Measurements from ENCODE around the gene FAM184B. TPM values are rescaled to one million over a fixed set of nuclear protein-coding genes. Genes with fewer than 3 reads are reported as not detected.

Gene FAM184B
- total and polyA plus RNA-seq, 10 donors, result 0.03 to 0.04 (median 0.03) TPM; not detected in 7

DNA sequence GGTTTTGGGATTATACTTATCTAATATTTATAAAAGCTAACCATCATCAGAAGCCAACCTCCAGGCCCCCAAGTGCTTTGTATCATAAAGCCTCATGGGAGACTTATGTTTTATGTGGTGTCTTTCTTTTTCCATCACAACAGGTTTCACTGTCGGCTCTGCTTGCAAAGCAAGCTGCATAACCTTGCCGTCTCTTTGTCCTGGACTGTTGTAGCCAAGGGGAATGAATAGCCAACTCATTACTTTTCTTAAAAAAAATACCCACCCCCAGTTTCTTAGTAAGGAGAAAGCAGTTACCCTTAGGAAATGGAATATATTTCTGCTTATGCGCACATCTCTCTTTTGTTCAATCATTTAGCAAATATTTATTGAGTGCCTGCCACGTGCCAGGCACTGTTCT lies 40.7 kb downstream of the FAM184B start:
- H3K4me3 ChIP-seq, result no peak overlapping the region
- H3K9me3 ChIP-seq, result no peaks in the 10 kb centered on the region
- no peaks in the 10 kb centered on the region for H3K4me1 ChIP-seq
- intact Hi-C loops (cut with DNase I; ENCODE audit: low total_unique reads), result no loop called here
- WGBS, 5 donors, result 89 to 95% (median 91%) methylated on average over 4 of the region's 4 CpGs
- H3K27me3 ChIP-seq (replicated peaks in 1 of 7), result no peaks in the 10 kb centered on the region
- no peak for DNase-seq
- H3K27ac ChIP-seq, result no peak overlapping the region
- TF ChIP-seq POLR2AphosphoS5 (IDR thresholded peaks at IDR 0.05), result no peak
- no peaks in the 10 kb centered on the region for H3K36me3 ChIP-seq

GRCh38 chr4:17736484-17736883 lies 44.9 kb downstream of the FAM184B start:
- Histone ChIP-seq H3K4me1 (no peaks in the 10 kb centered on the region), H3K36me3 (no peaks in the 10 kb centered on the region), H3K27me3 (replicated peaks in 1 of 7) (no peaks in the 10 kb centered on the region), H3K27ac (no peak overlapping the region), H3K4me3 (no peak overlapping the region), H3K9me3 (peaks cover 0 to 5% (median 0%) of the 10 kb centered on the region in 8 donors)
- no peak for DNase-seq
- TF ChIP-seq POLR2A (IDR thresholded peaks at IDR 0.05), result no peak
- no peak for TF ChIP-seq CTCF (IDR thresholded peaks at IDR 0.05 in 8 of 11, conservative IDR thresholded peaks at IDR 0.05 in 3 of 11)
- TF ChIP-seq POLR2AphosphoS5 (IDR thresholded peaks at IDR 0.05), result no peak
- 78 to 98% (median 84%) methylated on average over 2 of the region's 2 CpGs for WGBS, 5 donors
- intact Hi-C loops (cut with DNase I; ENCODE audit: low total_unique reads), result no loop called here

DNA sequence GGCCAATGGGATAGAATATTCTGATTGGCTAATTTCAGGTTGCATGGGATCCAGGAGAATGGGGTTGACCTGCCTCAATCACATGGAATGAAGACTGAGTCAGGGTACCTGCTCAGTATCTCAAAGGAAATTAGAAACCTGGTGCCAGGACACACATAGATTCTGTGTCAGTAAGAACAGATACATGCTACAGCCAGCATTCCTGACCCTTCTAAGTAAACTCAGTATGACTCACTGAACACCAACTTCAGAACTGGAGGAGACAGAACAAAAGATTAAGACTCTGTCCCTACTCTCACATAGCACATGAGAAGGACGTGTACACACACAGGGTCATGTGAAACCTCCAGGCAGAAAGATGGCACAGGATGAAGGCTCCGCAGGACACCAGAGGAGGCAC lies 54.5 kb downstream of the FAM184B start:
- H3K4me3 ChIP-seq, result no peak overlapping the region
- H3K9me3 ChIP-seq, result peaks cover 0 to 12% (median 8%) of the 10 kb centered on the region in 8 donors
- TF ChIP-seq POLR2AphosphoS5 (IDR thresholded peaks at IDR 0.05) (no peak), CTCF (IDR thresholded peaks at IDR 0.05 in 8 of 11, conservative IDR thresholded peaks at IDR 0.05 in 3 of 11) (no peak), POLR2A (IDR thresholded peaks at IDR 0.05) (no peak)

DNA sequence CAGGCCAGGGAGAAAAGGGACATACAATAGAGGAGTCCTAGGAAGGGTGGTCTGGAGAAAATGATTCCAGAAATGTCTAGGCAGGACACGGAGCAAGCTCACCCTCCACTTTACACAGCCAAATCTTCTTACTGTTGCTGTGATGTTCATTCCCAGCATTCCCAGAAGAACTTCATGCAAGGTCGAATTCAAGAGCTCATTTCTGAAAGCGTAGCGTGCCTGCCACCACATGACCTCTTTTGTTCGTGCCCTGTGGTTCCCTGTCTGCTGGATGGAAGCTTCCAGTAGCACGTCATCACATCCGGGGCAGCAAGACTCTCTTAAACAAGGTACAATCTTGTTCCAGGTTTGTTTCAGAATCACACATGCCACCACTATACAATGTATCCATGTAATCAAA lies 57.8 kb downstream of the FAM184B start:
- H3K36me3 ChIP-seq, result no peaks in the 10 kb centered on the region
- DNase-seq, result no peak
- no peak overlapping the region for H3K27ac ChIP-seq
- no peaks in the 10 kb centered on the region for H3K4me1 ChIP-seq
- no peak overlapping the region for H3K4me3 ChIP-seq
- intact Hi-C loops (cut with DNase I; ENCODE audit: low total_unique reads), result no loop called here
- WGBS, 5 donors, result 62 to 92% (median 67%) methylated on average over 7 of the region's 7 CpGs
- H3K9me3 ChIP-seq, result peaks cover 0 to 7% (median 0%) of the 10 kb centered on the region in 8 donors
- TF ChIP-seq POLR2A (IDR thresholded peaks at IDR 0.05), result no peak
- no peak for TF ChIP-seq CTCF (IDR thresholded peaks at IDR 0.05 in 8 of 11, conservative IDR thresholded peaks at IDR 0.05 in 3 of 11)
- TF ChIP-seq POLR2AphosphoS5 (IDR thresholded peaks at IDR 0.05), result no peak
- H3K27me3 ChIP-seq (replicated peaks in 1 of 7), result peaks cover 0 to 9% (median 0%) of the 10 kb centered on the region in 7 donors

More for the DNA sequence above, 54.5 kb downstream of the FAM184B start:
- no peak overlapping the region for H3K27ac ChIP-seq
- no peaks in the 10 kb centered on the region for H3K4me1 ChIP-seq
- WGBS, 5 donors, result 68 to 90% (median 83%) methylated on average over 2 of the region's 2 CpGs
- peaks cover 0 to 9% (median 0%) of the 10 kb centered on the region in 7 donors for H3K27me3 ChIP-seq (replicated peaks in 1 of 7)
- H3K36me3 ChIP-seq, result no peaks in the 10 kb centered on the region
- no peak for DNase-seq
- intact Hi-C loops (cut with DNase I; ENCODE audit: low total_unique reads), result no loop called here

GRCh38 chr4:17722356-17722700 lies 59.1 kb downstream of the FAM184B start:
- no peak for TF ChIP-seq POLR2AphosphoS5 (IDR thresholded peaks at IDR 0.05)
- TF ChIP-seq POLR2A (IDR thresholded peaks at IDR 0.05), result no peak
- TF ChIP-seq CTCF (IDR thresholded peaks at IDR 0.05 in 8 of 11, conservative IDR thresholded peaks at IDR 0.05 in 3 of 11), result no peak
- Histone ChIP-seq H3K36me3 (no peaks in the 10 kb centered on the region), H3K4me3 (no peak overlapping the region), H3K4me1 (no peaks in the 10 kb centered on the region), H3K9me3 (no peaks in the 10 kb centered on the region), H3K27ac (no peak overlapping the region), H3K27me3 (replicated peaks in 1 of 7) (peaks cover 0 to 9% (median 0%) of the 10 kb centered on the region in 7 donors)
- intact Hi-C loops (cut with DNase I; ENCODE audit: low total_unique reads), result no loop called here
- 64 to 89% (median 79%) methylated on average over 3 of the region's 3 CpGs for WGBS, 5 donors
- DNase-seq, result no peak

All from spleen (tissue), 11 donors.